OCI-LY1 (cell line): Measurements from ENCODE around the gene NPLOC4.

Experiments
- H2AFZ ChIP-seq: fragments of 200-600 bp; sonication (generic), shearing (Covaris generic); 2 replicates; pipeline ENCODE4 v1.6.0; 2014; ENCODE audit warnings: antibody characterized with exemption, mild to moderate bottlenecking, low read length
- H3F3A ChIP-seq: fragments of 200-600 bp; sonication (generic), shearing (Covaris generic); 2 replicates; pipeline ENCODE4 v1.6.0; 2014; ENCODE audit warnings: mild to moderate bottlenecking, antibody characterized with exemption, low read length, moderate library complexity; ENCODE audit not compliant: insufficient read depth
- H3K27ac ChIP-seq: fragments of 200-600 bp; sonication (generic); 2 replicates; pipeline ENCODE4 v1.5.1; 2014; ENCODE audit warnings: low read length, mixed run types, mild to moderate bottlenecking, low read depth; ENCODE audit not compliant: poor library complexity, severe bottlenecking
- H3K27me3 ChIP-seq: fragments of 200-600 bp; sonication (generic); 2 replicates; pipeline ENCODE4 v1.6.0; 2014; ENCODE audit warnings: antibody characterized with exemption, mild to moderate bottlenecking, low read length, moderate library complexity; ENCODE audit not compliant: insufficient read depth
- H3K36me3 ChIP-seq: fragments of 200-600 bp; sonication (generic); 2 replicates; pipeline ENCODE4 v1.6.1; 2014; ENCODE audit warnings: mild to moderate bottlenecking, antibody characterized with exemption, low read length, moderate library complexity, mixed read lengths; ENCODE audit not compliant: insufficient read depth
- H3K4me1 ChIP-seq: fragments of 200-600 bp; sonication (generic); 2 replicates; pipeline ENCODE4 v1.5.1; 2014; ENCODE audit warnings: mild to moderate bottlenecking, low read length, moderate library complexity; ENCODE audit not compliant: insufficient read depth, severe bottlenecking
- H3K4me2 ChIP-seq: fragments of 200-600 bp; sonication (generic), shearing (Covaris generic); 2 replicates; pipeline ENCODE4 v1.6.1; 2014; ENCODE audit warnings: low read length
- H3K4me3 ChIP-seq: fragments of 200-600 bp; sonication (generic); 2 replicates; pipeline ENCODE4 v1.5.1; 2014; ENCODE audit warnings: low read length, low read depth, mild to moderate bottlenecking, mixed read lengths; ENCODE audit not compliant: poor library complexity, severe bottlenecking
- H3K79me2 ChIP-seq: fragments of 200-600 bp; shearing (Covaris generic); 2 replicates; pipeline ENCODE4 v1.6.1; 2016; ENCODE audit warnings: mixed run types, low read length, mixed read lengths; ENCODE audit not compliant: insufficient read depth
- H3K9ac ChIP-seq: fragments of 200-600 bp; sonication (generic), shearing (Covaris generic); 2 replicates; pipeline ENCODE4 v1.6.1; 2014; ENCODE audit warnings: mild to moderate bottlenecking, low read length, mixed read lengths
- H3K9me2 ChIP-seq: fragments of 200-600 bp; sonication (generic), shearing (Covaris generic); 2 replicates; pipeline ENCODE4 v1.6.1; 2014; ENCODE audit warnings: low read depth, mild to moderate bottlenecking, low read length, mixed read lengths
- H3K9me3 ChIP-seq: fragments of 200-600 bp; shearing (Covaris generic); 2 replicates; pipeline ENCODE4 v1.6.1; 2014; ENCODE audit warnings: low read length, mixed read lengths
- H4K20me1 ChIP-seq: fragments of 200-600 bp; sonication (generic), shearing (Covaris generic); 2 replicates; pipeline ENCODE4 v1.6.0; 2016; ENCODE audit warnings: mild to moderate bottlenecking, low read length; ENCODE audit not compliant: insufficient read depth
- EZH2 ChIP-seq: fragments of 200-600 bp; sonication (generic), shearing (Covaris generic); IDR thresholded peaks from 2 replicates; pipeline ENCODE4 v1.8.0; 2017; ENCODE audit warnings: borderline replicate concordance, mixed run types, mild to moderate bottlenecking, antibody characterized with exemption, low read length, moderate library complexity, mixed read lengths
- TF ChIP-seq, protein P1 (sequence below): fragments of 200-600 bp; sonication (generic), shearing (Covaris generic); IDR thresholded peaks from 2 replicates; pipeline ENCODE4 v1.5.1; 2017; ENCODE audit warnings: mild to moderate bottlenecking, antibody characterized with exemption, low read length, moderate library complexity, mixed read lengths

NPLOC4 gene

DNA sequence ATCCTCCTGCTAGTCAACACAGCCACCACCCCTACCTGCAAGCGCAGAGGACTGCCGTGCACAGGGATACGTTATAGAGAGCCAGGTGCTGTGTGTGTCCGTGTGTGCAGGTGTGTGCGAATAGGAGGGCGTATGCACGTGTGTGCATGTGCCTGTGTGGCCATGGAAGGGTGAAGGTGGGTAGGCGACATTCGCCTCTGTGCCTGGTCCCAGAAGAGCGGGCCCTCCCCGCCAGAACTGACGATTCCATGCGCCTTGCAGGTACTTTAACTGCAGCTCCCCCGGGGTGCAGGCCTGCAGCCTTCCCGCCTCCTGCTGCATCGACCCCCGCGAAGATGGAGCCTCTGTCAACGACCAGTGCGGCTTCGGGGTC, 10.7 kb upstream of the NPLOC4 start:
- H2AFZ ChIP-seq, result no peak overlapping the region
- H3K4me2 ChIP-seq, result no peak overlapping the region
- H3K4me3 ChIP-seq, result no peak overlapping the region

DNA sequence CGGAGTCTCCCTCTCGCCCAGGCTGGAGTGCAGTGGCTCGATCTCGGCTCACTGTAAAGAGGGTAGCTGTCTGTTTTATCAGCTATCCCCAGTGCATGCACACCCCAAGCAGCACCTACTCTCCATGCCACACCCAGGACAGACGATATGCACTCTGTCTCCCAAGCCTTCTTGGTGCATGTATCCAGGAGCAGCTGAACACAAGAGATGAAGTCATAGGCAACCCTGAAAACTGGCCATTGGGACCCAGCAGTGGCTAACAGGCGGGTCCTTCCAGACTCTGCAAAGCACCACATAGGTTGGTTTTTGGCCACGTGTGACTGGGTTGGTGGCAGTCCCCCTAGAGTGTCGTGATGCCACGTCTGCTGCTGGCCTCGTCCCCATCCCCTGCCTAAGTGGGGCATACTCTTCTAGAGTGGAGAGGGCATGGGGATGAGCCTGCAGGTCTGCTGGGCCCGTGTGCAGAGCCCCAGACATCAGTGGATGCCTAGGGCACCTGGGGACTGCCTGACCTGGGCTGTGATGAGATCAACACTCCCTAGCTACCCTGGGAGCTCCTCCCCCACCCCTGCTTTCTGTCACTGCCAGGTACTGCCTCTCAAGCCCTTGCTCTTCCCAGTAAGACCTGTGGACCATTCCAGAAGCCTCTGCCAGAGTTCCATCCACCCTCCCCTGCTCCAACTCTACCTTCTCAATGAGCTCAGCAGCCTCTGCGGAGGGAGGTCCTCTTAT, 10.1 kb upstream of the NPLOC4 start:
- no peaks in the 10 kb centered on the region for H3K4me1 ChIP-seq
- H3K27ac ChIP-seq, result no peak overlapping the region
- no peaks in the 10 kb centered on the region for H4K20me1 ChIP-seq
- no peaks in the 10 kb centered on the region for H3K9me3 ChIP-seq
- no peak overlapping the region for H3K9ac ChIP-seq
- no peaks in the 10 kb centered on the region for H3F3A ChIP-seq
- no peak for TF ChIP-seq EZH2
- TF ChIP-seq, protein P1, sequence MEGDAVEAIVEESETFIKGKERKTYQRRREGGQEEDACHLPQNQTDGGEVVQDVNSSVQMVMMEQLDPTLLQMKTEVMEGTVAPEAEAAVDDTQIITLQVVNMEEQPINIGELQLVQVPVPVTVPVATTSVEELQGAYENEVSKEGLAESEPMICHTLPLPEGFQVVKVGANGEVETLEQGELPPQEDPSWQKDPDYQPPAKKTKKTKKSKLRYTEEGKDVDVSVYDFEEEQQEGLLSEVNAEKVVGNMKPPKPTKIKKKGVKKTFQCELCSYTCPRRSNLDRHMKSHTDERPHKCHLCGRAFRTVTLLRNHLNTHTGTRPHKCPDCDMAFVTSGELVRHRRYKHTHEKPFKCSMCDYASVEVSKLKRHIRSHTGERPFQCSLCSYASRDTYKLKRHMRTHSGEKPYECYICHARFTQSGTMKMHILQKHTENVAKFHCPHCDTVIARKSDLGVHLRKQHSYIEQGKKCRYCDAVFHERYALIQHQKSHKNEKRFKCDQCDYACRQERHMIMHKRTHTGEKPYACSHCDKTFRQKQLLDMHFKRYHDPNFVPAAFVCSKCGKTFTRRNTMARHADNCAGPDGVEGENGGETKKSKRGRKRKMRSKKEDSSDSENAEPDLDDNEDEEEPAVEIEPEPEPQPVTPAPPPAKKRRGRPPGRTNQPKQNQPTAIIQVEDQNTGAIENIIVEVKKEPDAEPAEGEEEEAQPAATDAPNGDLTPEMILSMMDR, result no peak
- H3K27me3 ChIP-seq, result peaks cover 20% of the 10 kb centered on the region
- no peaks in the 10 kb centered on the region for H3K9me2 ChIP-seq
- no peak overlapping the region for H3K4me2 ChIP-seq
- H3K36me3 ChIP-seq, result no peaks in the 10 kb centered on the region; the same call in 1 of the 2 replicates
- no peaks in the 10 kb centered on the region for H3K79me2 ChIP-seq
- no peak overlapping the region for H2AFZ ChIP-seq
- H3K4me3 ChIP-seq, result no peak overlapping the region

More for the DNA sequence above, 10.7 kb upstream of the NPLOC4 start:
- Histone ChIP-seq H3K36me3 (no peaks in the 10 kb centered on the region; the same call in 1 of the 2 replicates), H3K79me2 (no peaks in the 10 kb centered on the region), H3K9me3 (no peaks in the 10 kb centered on the region), H3K9me2 (no peaks in the 10 kb centered on the region), H3K27me3 (peaks cover 20% of the 10 kb centered on the region), H3K27ac (no peak overlapping the region), H3F3A (no peaks in the 10 kb centered on the region), H3K9ac (no peak overlapping the region), H3K4me1 (peaks cover under 1% of the 10 kb centered on the region), H4K20me1 (no peaks in the 10 kb centered on the region)
- no peak for TF ChIP-seq EZH2
- TF ChIP-seq, protein P1, result no peak

DNA sequence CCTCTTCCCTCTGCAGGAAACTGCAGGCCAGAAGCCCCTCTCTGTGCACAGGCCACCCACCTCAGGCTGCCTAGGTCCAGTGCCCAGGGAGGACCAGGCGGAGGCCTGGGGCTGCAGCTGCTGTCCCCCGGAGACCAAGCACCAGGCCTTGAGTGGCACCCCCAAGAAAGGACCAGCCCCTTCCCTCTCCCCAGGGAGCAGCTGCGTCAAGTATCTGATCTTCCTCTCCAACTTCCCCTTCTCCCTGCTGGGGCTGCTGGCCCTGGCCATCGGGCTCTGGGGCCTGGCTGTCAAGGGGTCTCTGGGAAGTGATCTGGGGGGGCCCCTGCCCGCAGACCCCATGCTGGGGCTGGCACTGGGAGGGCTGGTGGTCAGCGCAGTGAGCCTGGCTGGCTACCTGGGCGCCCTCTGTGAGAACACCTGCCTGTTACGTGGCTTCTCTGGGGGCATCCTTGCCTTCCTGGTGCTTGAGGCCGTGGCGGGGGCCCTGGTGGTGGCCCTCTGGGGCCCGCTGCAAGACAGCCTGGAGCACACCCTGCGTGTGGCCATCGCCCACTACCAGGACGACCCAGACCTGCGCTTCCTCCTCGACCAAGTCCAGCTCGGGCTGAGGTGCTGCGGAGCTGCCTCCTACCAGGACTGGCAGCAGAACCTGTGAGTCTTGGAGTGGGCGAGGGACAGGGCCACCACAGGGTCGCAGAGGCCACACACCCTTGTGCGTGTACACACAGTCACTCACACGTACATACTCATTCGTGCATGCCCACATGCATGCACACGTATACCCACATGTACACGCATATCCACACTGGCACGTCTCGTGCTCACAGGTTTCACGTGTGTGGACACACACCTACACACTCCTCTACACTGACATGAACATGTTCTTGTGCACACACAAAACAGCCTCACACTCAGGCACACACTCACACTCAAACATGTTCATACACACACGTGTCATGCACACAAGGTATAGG, 8.4 kb upstream of the NPLOC4 start:
- Histone ChIP-seq H3K4me2 (no peak overlapping the region), H3K9me2 (no peaks in the 10 kb centered on the region), H3K9me3 (no peaks in the 10 kb centered on the region), H3K4me1 (no peaks in the 10 kb centered on the region), H3F3A (no peaks in the 10 kb centered on the region), H3K9ac (no peak overlapping the region), H3K36me3 (no peaks in the 10 kb centered on the region; the same call in 1 of the 2 replicates), H2AFZ (no peak overlapping the region), H3K79me2 (no peaks in the 10 kb centered on the region), H3K4me3 (no peak overlapping the region), H3K27me3 (peaks cover 10% of the 10 kb centered on the region; the same call in 1 of the 2 replicates), H3K27ac (no peak overlapping the region), H4K20me1 (no peaks in the 10 kb centered on the region)
- TF ChIP-seq, protein P1, result no peak
- no peak for TF ChIP-seq EZH2
